H9 (cell line): ENCODE measurements around the gene IQCC. TPM values are rescaled to one million over a fixed set of nuclear protein-coding genes. Genes with fewer than 3 reads are reported as not detected.

ENCODE experiments used
- DNase-seq: peaks from one replicate; pipeline ENCODE4 v3.0.0-alpha.2; 2017
- H2AFZ ChIP-seq: one replicate; pipeline ENCODE4 v1.6.1; 2013; ENCODE audit warnings: mild to moderate bottlenecking, low read length, control low read depth, moderate library complexity
- H2AK5ac ChIP-seq: 2 replicates; pipeline ENCODE4 v1.6.1; 2013; ENCODE audit warnings: low read length, control low read depth, mixed read lengths; ENCODE audit not compliant: insufficient read length
- H2BK120ac ChIP-seq: one replicate; pipeline ENCODE4 v1.6.1; 2013; ENCODE audit warnings: low read depth, mild to moderate bottlenecking, low read length, control low read depth, inconsistent platforms; ENCODE audit not compliant: poor library complexity, severe bottlenecking
- H2BK12ac ChIP-seq: 2 replicates; pipeline ENCODE4 v1.6.1; 2013; ENCODE audit warnings: low read length, control low read depth, mixed read lengths, low read depth; ENCODE audit not compliant: insufficient read length
- H2BK15ac ChIP-seq: 2 replicates; pipeline ENCODE4 v1.6.1; 2013; ENCODE audit warnings: low read depth, low read length, control low read depth
- H2BK20ac ChIP-seq: one replicate; pipeline ENCODE4 v1.6.1; 2013; ENCODE audit warnings: low read depth, mild to moderate bottlenecking, low read length, control low read depth, inconsistent platforms; ENCODE audit not compliant: poor library complexity, severe bottlenecking
- H2BK5ac ChIP-seq: 2 replicates; pipeline ENCODE4 v1.6.1; 2013; ENCODE audit warnings: low read length, control low read depth, mixed read lengths; ENCODE audit not compliant: insufficient read length
- H3K14ac ChIP-seq: 2 replicates; pipeline ENCODE4 v1.6.1; 2013; ENCODE audit warnings: low read length, control low read depth; ENCODE audit not compliant: insufficient read depth
- H3K18ac ChIP-seq: 2 replicates; pipeline ENCODE4 v1.6.1; 2013; ENCODE audit warnings: low read depth, mild to moderate bottlenecking, mixed read lengths, low read length, control low read depth; ENCODE audit not compliant: insufficient read length
- H3K23ac ChIP-seq: 2 replicates; pipeline ENCODE4 v1.6.1; 2013; ENCODE audit warnings: low read length, control low read depth, mixed read lengths, low read depth; ENCODE audit not compliant: insufficient read length
- H3K23me2 ChIP-seq: 2 replicates; pipeline ENCODE4 v1.6.1; 2013; ENCODE audit warnings: low read depth, mild to moderate bottlenecking, mixed read lengths, low read length, control low read depth; ENCODE audit not compliant: insufficient read length, poor library complexity, severe bottlenecking
- H3K27ac ChIP-seq: 2 replicates; pipeline ENCODE4 v1.5.1; 2013; ENCODE audit warnings: low read length, control low read depth, mixed read lengths, low read depth; ENCODE audit not compliant: insufficient read length
- H3K27me3 ChIP-seq: 2 replicates; pipeline ENCODE4 v1.6.1; 2013; ENCODE audit warnings: low read length, control low read depth, inconsistent platforms; ENCODE audit not compliant: insufficient read depth
- H3K4ac ChIP-seq: 2 replicates; pipeline ENCODE4 v1.6.1; 2013; ENCODE audit warnings: low read depth, mild to moderate bottlenecking, control low read depth, inconsistent platforms, low read length, moderate library complexity
- H3K4me1 ChIP-seq: 2 replicates; pipeline ENCODE4 v1.6.1; 2013; ENCODE audit warnings: low read length, control low read depth, inconsistent platforms; ENCODE audit not compliant: insufficient read depth
- H3K4me2 ChIP-seq: 2 replicates; pipeline ENCODE4 v1.6.1; 2013; ENCODE audit warnings: low read length, control low read depth, mixed read lengths; ENCODE audit not compliant: insufficient read length, insufficient read depth
- H3K56ac ChIP-seq: 2 replicates; pipeline ENCODE4 v1.6.1; 2013; ENCODE audit warnings: low read depth, mild to moderate bottlenecking, mixed read lengths, low read length, control low read depth; ENCODE audit not compliant: insufficient read length
- H3K79me1 ChIP-seq: 2 replicates; pipeline ENCODE4 v1.6.1; 2013; ENCODE audit warnings: low read depth, mild to moderate bottlenecking, moderate library complexity, low read length, control low read depth, inconsistent platforms; ENCODE audit not compliant: insufficient read depth, poor library complexity, severe bottlenecking
- H3K79me2 ChIP-seq: 2 replicates; pipeline ENCODE4 v1.6.1; 2013; ENCODE audit warnings: low read length, control low read depth, inconsistent platforms; ENCODE audit not compliant: insufficient read depth
- H3K9ac ChIP-seq: 2 replicates; pipeline ENCODE4 v1.6.1; 2013; ENCODE audit warnings: low read length, control low read depth, mixed read lengths; ENCODE audit not compliant: insufficient read length; ENCODE audit errors: extremely low read depth
- H3K9me3 ChIP-seq: one replicate; pipeline ENCODE4 v1.6.1; 2013; ENCODE audit warnings: low read depth, low read length, inconsistent platforms; ENCODE audit not compliant: control insufficient read depth
- H3T11ph ChIP-seq: one replicate; pipeline ENCODE4 v1.6.1; 2013; ENCODE audit warnings: mild to moderate bottlenecking, low read length, control low read depth, inconsistent platforms
- H4K20me1 ChIP-seq: one replicate; pipeline ENCODE4 v1.6.1; 2013; ENCODE audit not compliant: control insufficient read depth, insufficient read length, insufficient read depth
- H4K5ac ChIP-seq: 2 replicates; pipeline ENCODE4 v1.6.1; 2013; ENCODE audit warnings: low read depth, mild to moderate bottlenecking, mixed read lengths, low read length, control low read depth; ENCODE audit not compliant: insufficient read length
- H4K8ac ChIP-seq: replicated peaks from 2 replicates; pipeline ENCODE4 v1.6.1; 2013; ENCODE audit warnings: low read length, control low read depth, mixed read lengths, low read depth; ENCODE audit not compliant: insufficient read length
- H4K91ac ChIP-seq: 2 replicates; pipeline ENCODE4 v1.6.1; 2013; ENCODE audit warnings: low read depth, mild to moderate bottlenecking, moderate library complexity, mixed read lengths, low read length, control low read depth; ENCODE audit not compliant: insufficient read length
- H3K27ac Mint-ChIP-seq, 3 experiments: 2 replicates in 2 of 3; 3 replicates in 1 of 3; pipeline ENCODE4 v1.8.0; 2020 to 2021; ENCODE audit warnings: mixed read lengths in 3 of 3, mild to moderate bottlenecking in 1 of 3, moderate library complexity in 1 of 3
- H3K27me3 Mint-ChIP-seq: 2 replicates; pipeline ENCODE4 v1.8.0; 2021; ENCODE audit warnings: low read depth, mild to moderate bottlenecking, moderate library complexity, mixed read lengths
- H3K36me3 Mint-ChIP-seq, 3 experiments: 2 replicates in 2 of 3; 3 replicates in 1 of 3; pipeline ENCODE4 v1.8.0; 2020 to 2021; ENCODE audit warnings: low read depth in 3 of 3, mixed read lengths in 3 of 3; ENCODE audit not compliant: insufficient read depth in 1 of 3
- H3K4me1 Mint-ChIP-seq, 2 experiments: 2 replicates each; pipeline ENCODE4 v1.8.0; 2020; ENCODE audit warnings: mixed read lengths in 2 of 2
- H3K4me3 Mint-ChIP-seq, 2 experiments: 2 replicates in 1 of 2; 3 replicates in 1 of 2; pipeline ENCODE4 v1.8.0; 2020 to 2021; ENCODE audit warnings: mild to moderate bottlenecking in 2 of 2, mixed read lengths in 2 of 2, moderate library complexity in 1 of 2
- H3K9me3 Mint-ChIP-seq, 2 experiments: 2 replicates in 1 of 2; 3 replicates in 1 of 2; pipeline ENCODE4 v1.8.0; 2020; ENCODE audit warnings: mild to moderate bottlenecking in 2 of 2, mixed read lengths in 2 of 2, moderate library complexity in 1 of 2
- WGBS: extraction: QIAGEN DNeasy Blood & Tissue Kit; methylation state at CpG from one replicate; pipeline ENCODE4 v1.1.7; 2013; ENCODE audit warnings: missing lambda C conversion rate, low lambda C conversion rate, mixed read lengths; ENCODE audit not compliant: insufficient read length; ENCODE audit errors: extremely low coverage; 5-methylcytosine and 5-hydroxymethylcytosine counted together
- total RNA-seq: library from RNA; stranded (reverse); gene quantifications from 2 replicates; pipeline ENCODE4 v1.2.1, GENCODE V29; 2021
- TF ChIP-seq, protein P1 (sequence below): fragments of 200-600 bp; sonication (generic); conservative IDR thresholded peaks from 3 replicates; pipeline ENCODE4 v1.8.0; 2021; ENCODE audit warnings: antibody characterized with exemption, mild to moderate bottlenecking

Gene IQCC
- total RNA-seq, 1 experiment from 2014 or later: 5.3 TPM

GRCh38 chr1:32249831-32250525, 44.5 kb downstream of the IQCC start:
- peaks cover 26 to 32% of the 10 kb centered on the region in 2 experiments for H3K4me1 Mint-ChIP-seq
- H3K27ac ChIP-seq: no peak overlapping the region
- no peak overlapping the region for H4K91ac ChIP-seq
- no peaks in the 10 kb centered on the region; the same call in 1 of the 2 replicates for H3K27me3 ChIP-seq
- TF ChIP-seq, protein P1, sequence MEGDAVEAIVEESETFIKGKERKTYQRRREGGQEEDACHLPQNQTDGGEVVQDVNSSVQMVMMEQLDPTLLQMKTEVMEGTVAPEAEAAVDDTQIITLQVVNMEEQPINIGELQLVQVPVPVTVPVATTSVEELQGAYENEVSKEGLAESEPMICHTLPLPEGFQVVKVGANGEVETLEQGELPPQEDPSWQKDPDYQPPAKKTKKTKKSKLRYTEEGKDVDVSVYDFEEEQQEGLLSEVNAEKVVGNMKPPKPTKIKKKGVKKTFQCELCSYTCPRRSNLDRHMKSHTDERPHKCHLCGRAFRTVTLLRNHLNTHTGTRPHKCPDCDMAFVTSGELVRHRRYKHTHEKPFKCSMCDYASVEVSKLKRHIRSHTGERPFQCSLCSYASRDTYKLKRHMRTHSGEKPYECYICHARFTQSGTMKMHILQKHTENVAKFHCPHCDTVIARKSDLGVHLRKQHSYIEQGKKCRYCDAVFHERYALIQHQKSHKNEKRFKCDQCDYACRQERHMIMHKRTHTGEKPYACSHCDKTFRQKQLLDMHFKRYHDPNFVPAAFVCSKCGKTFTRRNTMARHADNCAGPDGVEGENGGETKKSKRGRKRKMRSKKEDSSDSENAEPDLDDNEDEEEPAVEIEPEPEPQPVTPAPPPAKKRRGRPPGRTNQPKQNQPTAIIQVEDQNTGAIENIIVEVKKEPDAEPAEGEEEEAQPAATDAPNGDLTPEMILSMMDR: no peak
- H3K56ac ChIP-seq: no peak overlapping the region
- H3K23ac ChIP-seq: no peak overlapping the region
- no peak overlapping the region for H2AK5ac ChIP-seq
- peaks cover 2% of the 10 kb centered on the region; the same call in 1 of the 2 replicates for H3K27me3 Mint-ChIP-seq
- H3K36me3 Mint-ChIP-seq: no peaks in the 10 kb centered on the region
- no peak for DNase-seq
- H4K5ac ChIP-seq: no peak overlapping the region
- H2BK12ac ChIP-seq: no peak overlapping the region
- H3K79me2 ChIP-seq: no peaks in the 10 kb centered on the region
- no peak overlapping the region for H2BK5ac ChIP-seq
- H3K18ac ChIP-seq: peak overlapping the region; percentile 47
- H3K79me1 ChIP-seq: no peaks in the 10 kb centered on the region
- no peak overlapping the region for H2BK120ac ChIP-seq
- no peak overlapping the region for H3T11ph ChIP-seq
- no peaks in the 10 kb centered on the region for H3K9me3 ChIP-seq
- WGBS: no CpG with 5 or more reads among the region's 9 CpGs
- H3K4me1 ChIP-seq: peaks cover 7% of the 10 kb centered on the region; the same call in 1 of the 2 replicates
- H2BK15ac ChIP-seq: no peak overlapping the region
- no peaks in the 10 kb centered on the region for H3K9me3 Mint-ChIP-seq
- no peak overlapping the region for H2BK20ac ChIP-seq
- no peaks in the 10 kb centered on the region for H4K20me1 ChIP-seq
- H3K4me2 ChIP-seq: no peak overlapping the region
- H3K27ac Mint-ChIP-seq: peak overlapping the region; percentile 53 to 93 (median 64); a peak in 5 of 7 replicates
- no peak overlapping the region for H3K4ac ChIP-seq
- H3K4me3 Mint-ChIP-seq: peak overlapping the region in 1 of 2 experiments; percentile 21; a peak in 2 of 5 replicates
- H4K8ac ChIP-seq: no peak overlapping the region
- peak overlapping the region; percentile 23; the same call in 1 of the 2 replicates for H3K14ac ChIP-seq
- H2AFZ ChIP-seq: peak overlapping the region; percentile 34
- H3K23me2 ChIP-seq: no peaks in the 10 kb centered on the region
- H3K9ac ChIP-seq: no peak overlapping the region
